Karpas-422 (cell line): Measurements from ENCODE around the gene BTG1. TPM values are rescaled to one million over a fixed set of nuclear protein-coding genes. Genes with fewer than 3 reads are reported as not detected.

Experiments
- DNase-seq: peaks from one replicate; pipeline ENCODE4 v3.0.0-alpha.2; 2015
- H2AFZ ChIP-seq: fragments of 200-600 bp; sonication (generic); 2 replicates; pipeline ENCODE4 v1.6.1; 2014; ENCODE audit warnings: antibody characterized with exemption, low read length, mixed read lengths
- H3K27ac ChIP-seq: fragments of 200-600 bp; sonication (generic); 2 replicates; pipeline ENCODE4 v1.5.1; 2014; ENCODE audit warnings: mild to moderate bottlenecking, low read length, moderate library complexity
- H3K27me3 ChIP-seq: fragments of 200-600 bp; sonication (generic); 2 replicates; pipeline ENCODE4 v1.6.1; 2014; ENCODE audit warnings: low read length, mixed read lengths
- H3K36me3 ChIP-seq: fragments of 200-600 bp; sonication (generic); 2 replicates; pipeline ENCODE4 v1.6.1; 2014; ENCODE audit warnings: low read length, mixed read lengths; ENCODE audit not compliant: insufficient read depth
- H3K4me1 ChIP-seq: fragments of 200-600 bp; sonication (generic); 2 replicates; pipeline ENCODE4 v1.6.1; 2014; ENCODE audit warnings: mild to moderate bottlenecking, low read length, mixed read lengths
- H3K4me2 ChIP-seq: fragments of 200-600 bp; sonication (generic); 2 replicates; pipeline ENCODE4 v1.6.1; 2014; ENCODE audit warnings: low read length, low read depth, mild to moderate bottlenecking; ENCODE audit not compliant: poor library complexity, severe bottlenecking
- H3K4me3 ChIP-seq: fragments of 200-600 bp; sonication (generic); 2 replicates; pipeline ENCODE4 v1.5.1; 2014; ENCODE audit warnings: mild to moderate bottlenecking, antibody characterized with exemption, low read length, mixed read lengths
- H3K79me2 ChIP-seq: fragments of 200-600 bp; sonication (generic); 2 replicates; pipeline ENCODE4 v1.6.1; 2014; ENCODE audit warnings: mild to moderate bottlenecking, low read length, mixed read lengths
- H3K9ac ChIP-seq: fragments of 200-600 bp; sonication (generic); 2 replicates; pipeline ENCODE4 v1.6.0; 2014; ENCODE audit warnings: low read length
- H3K9me2 ChIP-seq: fragments of 200-600 bp; sonication (generic), shearing (Covaris generic); replicated peaks from 2 replicates; pipeline ENCODE4 v1.6.0; 2014; ENCODE audit warnings: mild to moderate bottlenecking, low read length, moderate library complexity; ENCODE audit not compliant: insufficient read depth
- H3K9me3 ChIP-seq: fragments of 300-700, 200-600 bp; sonication (generic); 2 replicates; pipeline ENCODE4 v1.6.1; 2014; ENCODE audit warnings: low read length, mixed read lengths
- H4K20me1 ChIP-seq: fragments of 200-600 bp; sonication (generic); 2 replicates; pipeline ENCODE4 v1.6.1; 2014; ENCODE audit warnings: mild to moderate bottlenecking, antibody characterized with exemption, low read length, low read depth; ENCODE audit not compliant: insufficient read depth
- total RNA-seq: library from RNA; depleted of rRNA; stranded (reverse); fragments of >200 nt; shearing (Covaris generic); gene quantifications from 2 replicates; pipeline ENCODE4 v1.2.3, GENCODE V29; 2014; ENCODE audit warnings: low replicate concordance

Gene BTG1
- total RNA-seq, 1 experiment from 2014 or later, result 12.4 TPM

GRCh38 chr12:92158796-92159439 is 13.3 kb upstream of the BTG1 start:
- no peaks in the 10 kb centered on the region for H3K27me3 ChIP-seq
- H3K36me3 ChIP-seq, result no peaks in the 10 kb centered on the region
- H3K27ac ChIP-seq, result peak overlapping the region; percentile 23; the same call in 1 of the 2 replicates
- peak overlapping the region; percentile 82; the same call in 1 of the 2 replicates for H2AFZ ChIP-seq
- H3K79me2 ChIP-seq, result no peaks in the 10 kb centered on the region
- no peaks in the 10 kb centered on the region for H4K20me1 ChIP-seq
- peak overlapping the region; percentile 19; the same call in 1 of the 2 replicates for H3K4me3 ChIP-seq
- peaks cover 31% of the 10 kb centered on the region for H3K4me1 ChIP-seq
- H3K9me2 ChIP-seq, result no peaks in the 10 kb centered on the region
- no peaks in the 10 kb centered on the region for H3K9me3 ChIP-seq
- H3K9ac ChIP-seq, result peak overlapping the region; percentile 18; the same call in 1 of the 2 replicates
- H3K4me2 ChIP-seq, result peak overlapping the region; percentile 55
- DNase-seq, result peak; percentile 63

DNA sequence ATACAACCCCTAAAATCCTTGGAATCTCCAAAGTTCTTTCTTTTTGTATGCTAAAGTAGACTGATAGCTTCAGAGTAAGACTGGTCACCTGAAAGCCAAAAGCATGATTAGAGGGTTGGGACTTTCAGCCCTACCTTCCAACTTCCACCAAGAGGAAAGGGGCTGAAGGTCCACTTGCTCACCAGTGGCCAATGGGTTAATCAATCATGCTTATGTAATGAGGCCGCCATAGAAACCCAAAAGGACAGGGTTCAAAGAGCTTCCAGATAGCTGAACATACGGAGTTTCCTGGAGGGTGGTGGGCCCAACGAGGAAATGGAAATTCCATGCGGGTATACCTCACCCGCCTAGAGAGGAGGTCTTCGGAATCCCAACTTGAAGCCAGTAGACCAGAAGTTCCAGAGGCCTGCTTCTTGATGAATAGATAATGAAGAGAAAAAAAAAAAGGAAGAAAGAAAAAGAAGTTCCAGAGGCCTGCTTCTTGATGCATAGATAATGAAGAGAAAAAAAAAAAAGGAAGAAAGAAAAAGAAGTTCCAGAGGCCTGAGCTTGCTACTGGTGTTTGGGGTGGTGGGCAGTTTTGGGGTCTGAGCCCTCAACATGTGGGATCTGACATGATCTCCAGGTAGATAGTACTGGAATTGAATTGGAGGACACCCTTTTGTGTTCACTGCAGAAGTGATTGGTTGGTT is 11.2 kb upstream of the BTG1 start:
- peak; percentile 38 for DNase-seq
- Histone ChIP-seq H2AFZ (no peak overlapping the region), H3K9me3 (no peaks in the 10 kb centered on the region), H3K4me1 (peaks cover 31% of the 10 kb centered on the region), H3K9ac (no peak overlapping the region), H3K27ac (no peak overlapping the region), H3K27me3 (no peaks in the 10 kb centered on the region), H3K79me2 (no peaks in the 10 kb centered on the region), H3K36me3 (no peaks in the 10 kb centered on the region), H4K20me1 (no peaks in the 10 kb centered on the region), H3K4me3 (no peak overlapping the region), H3K9me2 (no peaks in the 10 kb centered on the region), H3K4me2 (peak overlapping the region; percentile 14)

GRCh38 chr12:92156139-92156538 is 10.5 kb upstream of the BTG1 start:
- no peaks in the 10 kb centered on the region for H4K20me1 ChIP-seq
- no peaks in the 10 kb centered on the region for H3K36me3 ChIP-seq
- no peaks in the 10 kb centered on the region for H3K27me3 ChIP-seq
- no peak overlapping the region for H3K9ac ChIP-seq
- DNase-seq, result peak; percentile 5
- H3K27ac ChIP-seq, result no peak overlapping the region
- H3K79me2 ChIP-seq, result no peaks in the 10 kb centered on the region
- no peak overlapping the region for H2AFZ ChIP-seq
- no peaks in the 10 kb centered on the region for H3K9me3 ChIP-seq
- no peak overlapping the region for H3K4me3 ChIP-seq
- peaks cover 31% of the 10 kb centered on the region for H3K4me1 ChIP-seq
- no peaks in the 10 kb centered on the region for H3K9me2 ChIP-seq
- H3K4me2 ChIP-seq, result no peak overlapping the region

DNA sequence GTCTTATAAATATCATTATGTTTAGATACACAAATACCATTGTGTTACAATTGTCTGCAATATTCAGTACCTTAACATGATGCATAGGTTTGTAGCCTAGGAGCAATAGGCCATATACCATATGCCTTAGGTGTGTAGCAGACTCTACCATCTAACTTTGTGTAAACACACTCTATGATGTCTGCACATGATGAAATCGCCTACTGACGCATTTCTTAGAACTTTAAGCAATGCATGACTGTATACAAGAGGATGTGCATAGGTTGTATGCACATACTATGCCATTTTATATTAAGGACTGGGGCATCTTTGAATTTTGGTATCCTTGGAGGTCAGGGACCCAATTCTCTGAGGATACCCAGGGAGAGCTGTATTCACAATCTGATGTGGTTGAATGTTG is 10.1 kb upstream of the BTG1 start:
- Histone ChIP-seq H3K4me1 (peaks cover 31% of the 10 kb centered on the region), H3K79me2 (no peaks in the 10 kb centered on the region), H3K9me3 (no peaks in the 10 kb centered on the region), H3K27ac (no peak overlapping the region), H3K9ac (no peak overlapping the region), H3K27me3 (no peaks in the 10 kb centered on the region), H2AFZ (no peak overlapping the region), H3K36me3 (no peaks in the 10 kb centered on the region), H4K20me1 (no peaks in the 10 kb centered on the region), H3K9me2 (no peaks in the 10 kb centered on the region), H3K4me2 (no peak overlapping the region), H3K4me3 (no peak overlapping the region)
- peak; percentile 20 for DNase-seq

GRCh38 chr12:92151916-92152315 is 6.3 kb upstream of the BTG1 start:
- no peak overlapping the region for H3K27ac ChIP-seq
- DNase-seq, result no peak
- no peaks in the 10 kb centered on the region for H3K27me3 ChIP-seq
- H3K79me2 ChIP-seq, result no peaks in the 10 kb centered on the region
- no peaks in the 10 kb centered on the region for H4K20me1 ChIP-seq
- H2AFZ ChIP-seq, result no peak overlapping the region
- H3K9me2 ChIP-seq, result no peaks in the 10 kb centered on the region
- no peak overlapping the region for H3K4me2 ChIP-seq
- H3K4me1 ChIP-seq, result peaks cover 10% of the 10 kb centered on the region
- no peaks in the 10 kb centered on the region for H3K36me3 ChIP-seq
- H3K9ac ChIP-seq, result no peak overlapping the region
- H3K9me3 ChIP-seq, result no peaks in the 10 kb centered on the region
- H3K4me3 ChIP-seq, result no peak overlapping the region

DNA sequence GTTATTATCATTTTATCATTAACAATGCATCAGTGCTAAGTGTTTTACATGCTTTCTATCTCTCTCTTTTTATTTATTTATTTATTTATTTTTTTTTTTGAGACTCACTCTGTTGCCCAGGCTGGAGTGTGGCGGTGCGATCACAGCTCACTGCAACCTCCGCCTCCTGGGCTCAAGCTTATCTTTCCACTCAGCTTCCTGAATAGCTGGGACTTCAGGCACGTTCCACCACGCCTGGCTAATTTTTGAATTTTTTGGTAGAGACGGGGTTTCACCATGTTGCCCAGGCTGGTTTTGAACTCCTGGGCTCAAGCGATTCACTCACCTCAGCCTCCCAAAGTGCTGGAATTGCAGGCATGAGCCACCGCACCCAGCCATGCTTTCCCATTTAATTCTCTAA is 3.9 kb upstream of the BTG1 start:
- no peak overlapping the region for H3K4me2 ChIP-seq

GRCh38 chr12:92147491-92147890 is 1.8 kb upstream of the BTG1 start:
- Histone ChIP-seq H4K20me1 (peaks cover 21% of the 10 kb centered on the region; the same call in 1 of the 2 replicates), H3K27me3 (no peaks in the 10 kb centered on the region), H3K27ac (no peak overlapping the region), H3K4me1 (peaks cover 33% of the 10 kb centered on the region), H3K9me2 (no peaks in the 10 kb centered on the region), H3K79me2 (peaks cover 27% of the 10 kb centered on the region), H3K4me3 (no peak overlapping the region), H2AFZ (no peak overlapping the region), H3K9ac (no peak overlapping the region), H3K9me3 (no peaks in the 10 kb centered on the region), H3K36me3 (peaks cover 11% of the 10 kb centered on the region), H3K4me2 (no peak overlapping the region)
- peak; percentile 22 for DNase-seq

More for the DNA sequence above, 3.9 kb upstream of the BTG1 start:
- H4K20me1 ChIP-seq, result peaks cover 5% of the 10 kb centered on the region; the same call in 1 of the 2 replicates
- H3K9ac ChIP-seq, result no peak overlapping the region
- no peaks in the 10 kb centered on the region for H3K27me3 ChIP-seq
- H3K79me2 ChIP-seq, result peaks cover 7% of the 10 kb centered on the region; the same call in 1 of the 2 replicates
- H3K36me3 ChIP-seq, result no peaks in the 10 kb centered on the region
- H3K9me2 ChIP-seq, result no peaks in the 10 kb centered on the region
- H3K4me1 ChIP-seq, result peaks cover 12% of the 10 kb centered on the region
- no peaks in the 10 kb centered on the region for H3K9me3 ChIP-seq
- peak; percentile 6 for DNase-seq
- no peak overlapping the region for H3K27ac ChIP-seq
- H3K4me3 ChIP-seq, result no peak overlapping the region
- no peak overlapping the region for H2AFZ ChIP-seq

- Histone ChIP-seq H3K9ac (peak overlapping the region; percentile 71), H3K9me2 (no peaks in the 10 kb centered on the region), H3K4me3 (peak overlapping the region; percentile 79), H3K27me3 (no peaks in the 10 kb centered on the region), H3K4me2 (peak overlapping the region; percentile 78), H4K20me1 (peaks cover 21% of the 10 kb centered on the region; the same call in 1 of the 2 replicates), H3K9me3 (no peaks in the 10 kb centered on the region), H3K4me1 (peaks cover 41% of the 10 kb centered on the region), H3K79me2 (peaks cover 35% of the 10 kb centered on the region), H2AFZ (peak overlapping the region; percentile 97), H3K36me3 (peaks cover 19% of the 10 kb centered on the region), H3K27ac (no peak overlapping the region)
- no peak for DNase-seq
Observed at GRCh38 chr12:92146497-92147224, 1.0 kb upstream of the BTG1 start.
